BLaER1 treated with 17β-estradiol and CSF1 and Interleukin-3, amounts not matched to agents 10 nM and 100 nM (cell line): Measurements from ENCODE around the gene CLRN1.

Experiments used
- H3K27ac ChIP-seq, 11 experiments: shearing (Covaris generic); formaldehyde crosslinking; 2 replicates each; pipeline ENCODE4 v1.8.1; 2022
- H3K27me3 ChIP-seq, 11 experiments: shearing (Covaris generic); formaldehyde crosslinking; 2 replicates each; pipeline ENCODE4 v1.8.1; 2022
- H3K36me3 ChIP-seq, 11 experiments: shearing (Covaris generic); formaldehyde crosslinking; 2 replicates each; pipeline ENCODE4 v1.8.1; 2022
- H3K4me1 ChIP-seq, 10 experiments: shearing (Covaris generic); formaldehyde crosslinking; 2 replicates each; pipeline ENCODE4 v1.8.1; 2022
- H3K4me2 ChIP-seq, 11 experiments: shearing (Covaris generic); formaldehyde crosslinking; 2 replicates each; pipeline ENCODE4 v1.8.1; 2022
- H3K4me3 ChIP-seq, 10 experiments: shearing (Covaris generic); formaldehyde crosslinking; 2 replicates each; pipeline ENCODE4 v1.8.1; 2022
- H3K9ac ChIP-seq, 11 experiments: shearing (Covaris generic); formaldehyde crosslinking; 2 replicates each; pipeline ENCODE4 v1.8.1; 2022
- H3K9me3 ChIP-seq, 11 experiments: shearing (Covaris generic); formaldehyde crosslinking; replicated peaks in 1 of 11; 2 replicates each; pipeline ENCODE4 v1.8.1; 2022
- H4K20me1 ChIP-seq, 11 experiments: shearing (Covaris generic); formaldehyde crosslinking; 2 replicates each; pipeline ENCODE4 v1.8.1; 2022
- Cebpa-rat ChIP-seq, 11 experiments: shearing (Covaris generic); IDR thresholded peaks; 2 replicates each; pipeline ENCODE4 v1.8.1; 2022

Gene CLRN1

DNA sequence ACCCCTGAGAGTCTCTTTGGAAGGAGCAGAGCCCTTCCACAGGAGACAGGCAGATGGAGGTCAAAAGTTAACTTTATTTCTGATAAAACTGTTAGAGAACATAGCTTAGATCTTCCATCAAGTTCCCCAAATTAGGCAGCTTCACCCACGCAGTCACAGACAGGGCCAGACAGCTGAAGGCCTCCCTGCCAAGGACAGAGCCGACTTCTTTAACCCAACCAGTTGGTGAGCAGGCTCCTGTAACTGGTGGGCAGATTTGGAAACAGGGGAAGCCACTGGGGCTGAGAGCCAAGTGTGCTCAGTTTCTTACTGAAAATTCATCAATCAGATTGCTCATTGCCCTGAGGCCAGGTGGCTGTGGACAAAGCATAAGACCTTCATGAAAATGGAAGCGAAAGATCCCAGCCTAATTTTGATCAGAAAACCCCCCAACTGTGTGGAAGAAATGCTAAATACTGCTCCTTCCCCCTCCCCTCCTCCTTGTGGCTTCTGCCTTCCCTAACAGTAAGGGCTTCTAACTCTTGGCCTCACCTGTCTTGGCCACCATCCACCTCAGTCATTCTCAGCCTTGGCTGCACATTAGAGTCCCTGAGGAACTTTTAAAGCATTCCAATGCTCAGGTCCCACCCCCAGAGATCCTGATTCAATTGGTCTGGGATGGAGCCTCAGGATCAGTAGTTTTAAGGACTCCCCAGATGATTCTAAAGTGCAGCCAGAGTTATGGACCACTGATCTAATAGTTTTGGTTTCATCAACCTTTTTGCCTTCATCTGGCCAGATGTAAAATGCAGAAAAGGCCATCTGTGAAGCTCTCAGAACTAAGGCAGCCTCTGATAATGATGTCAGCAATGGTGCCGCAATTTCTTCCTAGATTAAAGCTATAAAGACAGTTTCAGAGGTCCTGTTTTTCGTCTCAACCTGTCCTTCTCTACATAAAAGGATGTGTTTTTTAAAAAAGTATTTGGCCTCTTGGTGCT lies 11.5 kb downstream of the CLRN1 start:
- no peak for TF ChIP-seq Cebpa-rat (IDR thresholded peaks at IDR 0.05)
- Histone ChIP-seq H3K9ac (no peak overlapping the region), H3K9me3 (no peaks in the 10 kb centered on the region), H4K20me1 (no peaks in the 10 kb centered on the region), H3K27ac (no peak overlapping the region), H3K4me1 (peaks cover 0 to 6% (median 0%) of the 10 kb centered on the region in 10 experiments; a peak in 4 of 20 replicates), H3K27me3 (no peaks in the 10 kb centered on the region), H3K36me3 (no peaks in the 10 kb centered on the region), H3K4me3 (no peak overlapping the region), H3K4me2 (no peak overlapping the region)

DNA sequence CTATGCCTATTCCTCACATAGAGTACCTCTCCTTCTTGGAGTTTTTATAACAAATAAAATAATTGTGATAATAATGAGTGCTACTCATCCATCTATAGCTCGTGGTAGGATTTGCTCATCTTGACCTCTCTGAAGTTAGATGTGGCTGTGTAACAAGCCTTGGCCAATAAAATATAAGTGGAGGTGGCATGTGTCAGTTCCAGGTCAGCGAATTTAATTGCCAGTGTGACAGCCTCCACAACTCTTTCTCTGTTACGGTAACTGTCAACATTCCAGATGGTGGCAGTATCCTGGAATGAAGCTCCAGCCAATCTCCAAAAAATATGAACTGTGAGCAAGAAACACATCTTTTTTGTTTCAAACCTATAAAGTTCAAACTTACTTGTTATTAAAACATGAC lies 13.8 kb downstream of the CLRN1 start:
- TF ChIP-seq Cebpa-rat (IDR thresholded peaks at IDR 0.05), result no peak
- H3K9me3 ChIP-seq, result no peaks in the 10 kb centered on the region
- no peaks in the 10 kb centered on the region for H4K20me1 ChIP-seq
- peaks cover 0 to 6% (median 0%) of the 10 kb centered on the region in 10 experiments; a peak in 4 of 20 replicates for H3K4me1 ChIP-seq
- peak overlapping the region in 4 of 11 experiments; percentile 0 to 25 (median 20); a peak in 3 of 22 replicates for H3K4me2 ChIP-seq
- no peak overlapping the region for H3K27ac ChIP-seq
- no peak overlapping the region for H3K9ac ChIP-seq
- no peak overlapping the region for H3K4me3 ChIP-seq
- H3K27me3 ChIP-seq, result no peaks in the 10 kb centered on the region
- no peaks in the 10 kb centered on the region for H3K36me3 ChIP-seq

DNA sequence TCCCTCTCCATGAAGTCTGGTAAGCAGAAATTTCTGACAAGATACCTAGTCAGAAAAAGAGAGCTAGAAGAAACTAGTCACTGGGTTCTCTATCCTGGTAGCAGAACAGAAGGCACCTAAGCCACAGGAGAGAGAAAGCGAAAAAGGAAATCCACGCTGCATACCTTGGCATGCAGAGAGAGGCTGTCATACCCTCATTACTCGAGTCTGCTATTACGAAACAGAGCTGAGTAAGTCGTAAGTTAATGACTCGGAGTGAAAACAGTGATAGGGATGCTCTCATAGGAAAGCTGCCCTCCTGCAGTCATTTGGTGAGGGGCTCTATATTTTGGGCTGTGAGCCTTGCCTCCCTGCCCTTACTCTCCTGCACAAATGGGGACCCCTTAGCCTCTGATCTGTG lies 16.2 kb downstream of the CLRN1 start:
- no peaks in the 10 kb centered on the region for H3K36me3 ChIP-seq
- no peak overlapping the region for H3K4me2 ChIP-seq
- TF ChIP-seq Cebpa-rat (IDR thresholded peaks at IDR 0.05), result 0 out of 22 replicates have a peak, but pooled peaks of 2 of the 11 experiments have one; percentile 17 to 23

DNA sequence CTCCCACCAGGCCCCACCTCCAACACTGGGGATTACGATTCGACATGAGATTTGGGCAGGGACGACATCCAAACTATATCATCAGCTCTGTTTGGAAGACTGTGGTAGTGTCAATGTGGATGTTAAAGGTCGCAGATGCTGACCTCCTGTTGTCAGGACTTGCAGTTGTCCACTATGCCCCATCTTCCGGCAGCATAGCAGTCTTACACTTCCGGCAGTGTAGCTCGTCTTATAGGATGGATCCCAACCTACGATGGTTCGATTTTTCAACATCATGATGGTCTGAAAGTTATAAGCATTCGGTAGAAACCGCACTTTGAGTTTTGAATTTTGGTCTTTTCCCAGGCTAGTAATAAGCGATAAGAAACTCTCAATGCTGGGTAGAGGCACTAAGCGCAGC lies 20.6 kb downstream of the CLRN1 start:
- H3K27me3 ChIP-seq, result no peaks in the 10 kb centered on the region
- H3K4me3 ChIP-seq, result no peak overlapping the region
- no peaks in the 10 kb centered on the region for H3K36me3 ChIP-seq
- no peaks in the 10 kb centered on the region for H3K4me1 ChIP-seq
- H3K9me3 ChIP-seq, result no peaks in the 10 kb centered on the region
- H3K27ac ChIP-seq, result no peak overlapping the region
- no peaks in the 10 kb centered on the region for H4K20me1 ChIP-seq
- TF ChIP-seq Cebpa-rat (IDR thresholded peaks at IDR 0.05), result no peak
- no peak overlapping the region for H3K9ac ChIP-seq
- H3K4me2 ChIP-seq, result no peak overlapping the region

More for the DNA sequence above, 16.2 kb downstream of the CLRN1 start:
- Histone ChIP-seq H4K20me1 (no peaks in the 10 kb centered on the region), H3K4me3 (no peak overlapping the region), H3K9me3 (no peaks in the 10 kb centered on the region), H3K9ac (no peak overlapping the region), H3K27me3 (no peaks in the 10 kb centered on the region), H3K27ac (no peak overlapping the region), H3K4me1 (peaks cover 0 to 6% (median 0%) of the 10 kb centered on the region in 10 experiments; a peak in 4 of 20 replicates)

DNA sequence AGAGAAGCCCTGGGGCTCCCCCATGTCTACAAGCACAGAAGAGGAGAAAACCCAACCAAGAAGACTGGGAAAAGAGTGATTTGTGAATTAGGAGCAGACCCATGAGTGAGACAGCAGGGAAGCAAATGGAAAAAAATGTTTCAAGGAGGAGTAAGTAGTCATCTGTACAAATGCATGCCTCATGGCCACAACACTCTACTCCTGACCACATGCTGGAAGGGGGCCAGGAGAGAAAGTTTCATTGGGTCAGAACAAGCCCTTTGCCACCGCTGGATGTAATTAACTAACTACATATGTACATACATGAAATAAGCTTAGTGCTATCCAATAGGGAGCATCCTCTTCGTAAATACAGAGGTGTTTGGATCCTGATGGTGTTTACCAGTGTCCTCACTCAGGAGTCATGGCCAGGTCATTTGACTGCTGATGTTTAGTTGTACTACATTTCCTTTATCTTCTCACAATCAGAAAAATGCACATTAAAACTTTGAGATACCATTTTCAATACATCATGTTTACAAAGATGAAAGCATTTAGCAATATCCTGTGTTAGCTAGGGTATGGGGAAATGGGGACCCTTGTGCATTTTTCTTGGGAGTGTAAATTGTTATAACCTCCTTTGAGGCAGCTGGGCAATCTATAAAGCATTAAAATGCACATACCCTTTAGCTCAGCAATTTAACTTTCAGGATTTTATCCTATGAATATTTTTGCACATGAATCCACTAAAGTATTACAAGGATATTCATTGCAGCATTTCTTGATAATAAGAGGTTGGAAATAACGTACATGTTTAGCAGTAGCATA lies 27.1 kb downstream of the CLRN1 start:
- H3K4me3 ChIP-seq, result no peak overlapping the region
- no peak overlapping the region for H3K9ac ChIP-seq
- TF ChIP-seq Cebpa-rat (IDR thresholded peaks at IDR 0.05), result no peak
- H3K36me3 ChIP-seq, result no peaks in the 10 kb centered on the region
- H3K4me2 ChIP-seq, result no peak overlapping the region
- no peak overlapping the region for H3K27ac ChIP-seq
- H3K9me3 ChIP-seq, result peaks cover 10 to 20% (median 15%) of the 10 kb centered on the region in 11 experiments
- no peaks in the 10 kb centered on the region for H4K20me1 ChIP-seq
- no peaks in the 10 kb centered on the region for H3K27me3 ChIP-seq
- no peaks in the 10 kb centered on the region for H3K4me1 ChIP-seq

DNA sequence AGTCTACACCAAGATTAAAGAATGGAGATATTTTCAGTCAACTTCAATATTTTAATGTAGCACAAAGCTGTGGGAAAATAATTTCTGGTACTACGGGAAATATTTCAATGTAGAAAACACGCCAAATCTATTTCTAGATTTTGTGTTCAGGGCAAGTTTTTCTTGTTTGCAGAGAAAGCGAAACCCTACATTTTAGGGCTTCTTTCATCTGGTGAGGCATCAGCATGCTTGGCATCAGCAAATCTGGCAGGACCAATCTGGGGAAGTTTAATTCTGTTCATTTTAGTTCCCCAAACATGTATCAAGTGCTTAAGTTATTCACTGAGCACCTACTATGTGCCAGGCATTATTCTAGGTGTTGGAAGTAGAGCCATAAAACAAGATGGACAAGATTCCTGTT lies 30.3 kb downstream of the CLRN1 start:
- H3K4me3 ChIP-seq, result no peak overlapping the region
- peaks cover 10 to 20% (median 15%) of the 10 kb centered on the region in 11 experiments for H3K9me3 ChIP-seq
- no peak overlapping the region for H3K9ac ChIP-seq
- no peak overlapping the region for H3K27ac ChIP-seq
- no peak overlapping the region for H3K4me2 ChIP-seq
- no peaks in the 10 kb centered on the region for H3K36me3 ChIP-seq
- no peaks in the 10 kb centered on the region for H3K27me3 ChIP-seq
- TF ChIP-seq Cebpa-rat (IDR thresholded peaks at IDR 0.05), result no peak
- no peaks in the 10 kb centered on the region for H3K4me1 ChIP-seq
- no peaks in the 10 kb centered on the region for H4K20me1 ChIP-seq

DNA sequence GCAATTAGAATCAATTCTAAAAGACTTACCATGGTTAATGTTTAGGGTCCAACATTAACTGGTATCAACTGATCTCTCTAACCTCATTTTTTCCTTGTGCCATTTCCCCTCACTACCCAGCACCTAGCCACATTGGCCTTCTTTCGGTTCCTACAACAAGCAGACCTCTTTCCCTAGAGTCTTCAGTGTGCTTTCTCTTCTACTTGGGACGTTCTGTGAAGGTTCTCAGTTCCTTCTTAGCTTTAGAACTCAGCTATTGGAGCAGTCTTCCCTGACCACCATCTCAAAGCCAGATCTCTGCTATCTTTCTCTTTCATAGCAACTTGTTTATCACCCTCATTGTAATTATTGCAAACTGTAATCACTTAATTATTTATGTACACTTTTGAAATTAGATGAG lies 35.8 kb downstream of the CLRN1 start:
- Histone ChIP-seq H3K4me3 (no peak overlapping the region), H3K9me3 (no peaks in the 10 kb centered on the region), H4K20me1 (no peaks in the 10 kb centered on the region), H3K36me3 (no peaks in the 10 kb centered on the region), H3K9ac (no peak overlapping the region), H3K27me3 (no peaks in the 10 kb centered on the region), H3K4me2 (no peak overlapping the region; a peak in 1 of 22 replicates), H3K27ac (no peak overlapping the region), H3K4me1 (no peaks in the 10 kb centered on the region)
- no peak for TF ChIP-seq Cebpa-rat (IDR thresholded peaks at IDR 0.05)

DNA sequence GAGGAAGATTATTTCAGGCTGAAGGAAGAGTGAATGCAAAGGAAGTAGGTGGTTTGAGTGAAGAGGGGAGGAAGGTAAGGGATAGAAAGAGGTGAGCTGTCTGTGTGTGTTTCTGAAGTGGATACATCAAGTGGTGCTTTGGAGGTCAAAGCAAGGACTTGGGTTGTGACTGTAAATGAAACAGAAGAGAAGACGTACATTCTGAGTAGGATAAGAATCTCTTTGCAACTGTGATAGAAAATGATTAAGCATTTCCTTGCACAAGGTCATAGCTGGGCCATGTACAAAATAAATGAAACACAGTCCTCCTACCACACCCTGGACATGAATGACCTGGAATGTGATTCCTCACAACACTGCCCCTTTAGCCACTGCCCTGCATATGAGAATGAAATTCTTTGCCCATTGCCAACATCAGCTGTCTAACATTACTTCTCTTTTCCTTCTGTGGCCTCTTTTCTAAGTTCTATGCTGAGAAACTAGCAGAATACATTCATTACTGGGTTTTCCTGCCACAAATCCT lies 39.0 kb downstream of the CLRN1 start:
- no peak overlapping the region for H3K4me3 ChIP-seq
- H3K27ac ChIP-seq, result no peak overlapping the region
- no peak for TF ChIP-seq Cebpa-rat (IDR thresholded peaks at IDR 0.05)
- H3K36me3 ChIP-seq, result no peaks in the 10 kb centered on the region
- H3K9ac ChIP-seq, result no peak overlapping the region
- H3K9me3 ChIP-seq, result 0 out of 22 replicates have a peak, but pooled peaks cover 0 to 3% (median 0%) of the 10 kb centered on the region in 11 experiments
- no peaks in the 10 kb centered on the region for H4K20me1 ChIP-seq
- no peak overlapping the region for H3K4me2 ChIP-seq
- H3K4me1 ChIP-seq, result no peaks in the 10 kb centered on the region
- H3K27me3 ChIP-seq, result no peaks in the 10 kb centered on the region

DNA sequence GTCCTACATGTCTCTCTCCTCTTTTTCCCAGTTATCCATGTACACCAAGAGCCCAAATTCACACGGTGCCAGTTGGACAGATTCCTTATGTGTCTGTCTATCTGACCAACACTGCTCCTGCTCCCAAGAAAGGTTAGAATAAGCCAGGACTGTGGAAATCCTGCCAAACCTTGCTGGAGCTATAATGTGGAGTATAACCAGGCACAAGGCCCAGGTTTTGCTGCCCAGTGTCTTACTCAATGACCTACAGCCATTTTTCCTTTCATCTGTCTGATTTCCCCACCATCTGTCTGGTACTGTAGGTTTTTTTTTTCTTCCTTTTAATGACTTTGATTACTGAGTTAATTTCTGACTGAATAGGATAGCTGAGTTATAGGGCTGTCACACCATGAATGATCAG lies 40.8 kb downstream of the CLRN1 start:
- no peak for TF ChIP-seq Cebpa-rat (IDR thresholded peaks at IDR 0.05)

More for the DNA sequence above, 40.8 kb downstream of the CLRN1 start:
- H3K4me3 ChIP-seq, result no peak overlapping the region
- 0 out of 22 replicates have a peak, but pooled peaks cover 0 to 3% (median 0%) of the 10 kb centered on the region in 11 experiments for H3K9me3 ChIP-seq
- H4K20me1 ChIP-seq, result no peaks in the 10 kb centered on the region
- no peaks in the 10 kb centered on the region for H3K36me3 ChIP-seq
- H3K4me1 ChIP-seq, result no peaks in the 10 kb centered on the region
- H3K27ac ChIP-seq, result no peak overlapping the region
- H3K9ac ChIP-seq, result no peak overlapping the region
- H3K4me2 ChIP-seq, result no peak overlapping the region
- no peaks in the 10 kb centered on the region for H3K27me3 ChIP-seq
